Omental fat pad (tissue), 4 donors: Measurements from ENCODE around the gene PAK4. TPM values are rescaled to one million over a fixed set of nuclear protein-coding genes. Genes with fewer than 3 reads are reported as not detected.
"Not testable (repeated sequence)": the region's sequence is repeated elsewhere in the genome, so short reads cannot be mapped to it uniquely, and the experiment has no call there.

Source experiments
- ATAC-seq: fragments of 150-250 bp; one replicate; pipeline ENCODE4 v1.9.1; 2016; ENCODE audit warnings: mild to moderate bottlenecking, moderate library complexity; ENCODE audit not compliant: low FRiP score
- DNase-seq: peaks from one replicate; pipeline ENCODE4 v3.0.0-alpha.2; 2019; ENCODE audit warnings: low spot score
- total RNA-seq, 4 donors: library from RNA; depleted of rRNA; stranded (reverse); fragments of >200 nt; gene quantifications; one replicate each; pipeline ENCODE4 v1.1.0, GENCODE V29; 2016
- TF ChIP-seq, protein P1 (sequence below), 3 donors: fragments of 450-650 bp; IDR thresholded peaks; one replicate each; pipeline ENCODE4 v1.5.1; 2016 to 2017; ENCODE audit warnings: antibody characterized with exemption in 3 of 3, mild to moderate bottlenecking in 3 of 3, moderate library complexity in 2 of 3

PAK4 gene
- total RNA-seq, 4 donors from 2014 or later = 4.6 to 9.8 (median 6.3) TPM

DNA sequence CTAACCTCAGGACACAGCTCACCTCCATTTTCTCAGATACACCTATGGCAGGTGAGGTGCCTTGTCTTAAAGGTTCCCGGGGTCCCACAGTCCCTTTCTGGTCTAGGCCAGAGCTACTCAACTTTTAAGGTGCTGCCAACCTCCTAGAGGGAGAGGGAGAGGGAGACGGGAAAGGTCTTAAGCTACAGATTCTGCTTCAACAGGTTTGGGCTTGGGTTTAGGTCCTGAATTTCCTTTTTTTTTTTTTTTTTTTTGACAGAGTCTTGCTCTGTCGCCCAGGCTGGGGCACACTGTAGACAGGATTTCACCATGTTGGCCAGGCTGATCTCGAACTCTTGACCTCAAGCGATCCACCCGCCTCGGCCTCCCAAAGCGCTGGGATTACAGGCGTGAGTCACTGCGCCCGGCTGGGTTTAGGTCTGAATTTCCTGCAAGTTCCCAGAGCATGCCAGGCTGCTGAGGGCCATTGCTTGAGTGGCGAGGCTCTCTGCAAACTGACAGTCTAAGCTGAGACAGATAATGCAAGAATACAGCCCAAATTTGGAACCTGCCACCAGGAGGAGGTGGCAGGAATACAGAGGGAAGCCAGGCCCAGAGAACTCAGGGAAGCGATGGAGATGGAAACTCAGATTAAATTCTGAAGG lies 86.3 kb downstream of the PAK4 start:
- TF ChIP-seq, protein P1, sequence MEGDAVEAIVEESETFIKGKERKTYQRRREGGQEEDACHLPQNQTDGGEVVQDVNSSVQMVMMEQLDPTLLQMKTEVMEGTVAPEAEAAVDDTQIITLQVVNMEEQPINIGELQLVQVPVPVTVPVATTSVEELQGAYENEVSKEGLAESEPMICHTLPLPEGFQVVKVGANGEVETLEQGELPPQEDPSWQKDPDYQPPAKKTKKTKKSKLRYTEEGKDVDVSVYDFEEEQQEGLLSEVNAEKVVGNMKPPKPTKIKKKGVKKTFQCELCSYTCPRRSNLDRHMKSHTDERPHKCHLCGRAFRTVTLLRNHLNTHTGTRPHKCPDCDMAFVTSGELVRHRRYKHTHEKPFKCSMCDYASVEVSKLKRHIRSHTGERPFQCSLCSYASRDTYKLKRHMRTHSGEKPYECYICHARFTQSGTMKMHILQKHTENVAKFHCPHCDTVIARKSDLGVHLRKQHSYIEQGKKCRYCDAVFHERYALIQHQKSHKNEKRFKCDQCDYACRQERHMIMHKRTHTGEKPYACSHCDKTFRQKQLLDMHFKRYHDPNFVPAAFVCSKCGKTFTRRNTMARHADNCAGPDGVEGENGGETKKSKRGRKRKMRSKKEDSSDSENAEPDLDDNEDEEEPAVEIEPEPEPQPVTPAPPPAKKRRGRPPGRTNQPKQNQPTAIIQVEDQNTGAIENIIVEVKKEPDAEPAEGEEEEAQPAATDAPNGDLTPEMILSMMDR (IDR thresholded peaks at IDR 0.05) = no peak
- DNase-seq (no peak), ATAC-seq (no peak)

GRCh38 chr19:39212375-39212742 lies 86.8 kb downstream of the PAK4 start:
- DNase-seq (no peak), ATAC-seq (no peak)
- TF ChIP-seq, protein P1 (IDR thresholded peaks at IDR 0.05) = no peak

DNA sequence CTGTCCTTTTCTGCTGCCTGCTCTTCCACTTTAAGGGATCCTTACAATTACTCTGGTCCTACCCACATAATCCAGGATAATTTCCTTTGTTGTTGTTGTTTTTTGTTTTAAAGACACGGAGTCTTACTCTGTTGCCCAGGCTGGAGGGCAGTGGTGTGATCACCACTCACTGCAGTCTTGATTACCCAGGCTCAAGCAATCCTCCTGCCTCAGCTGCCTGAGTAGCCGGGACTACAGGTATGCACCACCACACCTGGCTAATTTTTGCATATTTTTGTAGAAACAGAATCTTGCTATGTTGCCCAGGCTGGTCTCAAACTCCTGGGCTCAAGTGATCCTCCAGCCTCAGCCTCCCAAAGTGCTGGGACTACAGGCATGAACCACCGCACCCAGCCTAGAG lies 89.7 kb downstream of the PAK4 start:
- not testable (repeated sequence) for DNase-seq, ATAC-seq

GRCh38 chr19:39217094-39217493 lies 91.5 kb downstream of the PAK4 start:
- TF ChIP-seq, protein P1 (IDR thresholded peaks at IDR 0.05) = no peak
- ATAC-seq (no peak), DNase-seq (no peak)

DNA sequence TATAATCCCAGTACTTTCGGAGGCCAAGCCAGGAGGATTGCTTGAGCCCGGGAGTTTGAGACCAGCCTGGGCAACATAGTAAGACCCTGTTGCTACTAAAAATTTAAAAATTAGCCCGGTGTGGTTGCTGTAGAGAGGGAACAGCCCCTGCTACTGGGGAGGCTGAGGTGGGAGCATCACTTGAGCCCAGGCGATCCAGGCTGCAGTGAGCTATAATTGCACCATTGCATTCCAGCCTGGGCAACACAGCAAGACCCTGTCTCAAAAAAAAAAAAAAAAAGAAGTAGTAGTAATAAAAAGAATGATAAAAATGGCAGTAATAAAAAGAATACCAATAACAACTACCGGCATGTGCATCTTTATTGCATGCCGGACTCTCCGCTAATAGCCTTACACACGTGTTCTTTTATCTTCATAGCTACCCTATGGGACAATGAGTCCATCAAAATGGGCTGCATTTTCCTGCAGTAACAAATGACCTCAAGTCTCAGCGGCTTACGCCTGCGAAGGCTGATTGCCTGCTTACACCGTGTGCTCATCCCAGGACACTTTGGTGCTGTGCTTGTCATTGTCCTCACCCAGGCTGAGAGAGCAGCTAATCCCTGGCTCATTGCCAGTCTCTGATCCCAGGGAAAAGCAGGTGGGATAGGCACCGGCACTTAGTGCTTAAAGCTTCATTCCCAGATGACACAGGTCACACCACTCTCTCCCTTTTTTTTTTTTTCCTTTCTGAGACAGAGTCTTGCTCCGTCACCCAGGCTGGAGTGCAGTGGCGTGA lies 92.8 kb downstream of the PAK4 start:
- DNase-seq (no peak), ATAC-seq (no peak)
- TF ChIP-seq, protein P1 (IDR thresholded peaks at IDR 0.05) = no peak

GRCh38 chr19:39219108-39219507 lies 93.5 kb downstream of the PAK4 start:
- DNase-seq, ATAC-seq: not testable (repeated sequence)

- TF ChIP-seq, protein P1 (IDR thresholded peaks at IDR 0.05) = no peak
- no peak for ATAC-seq
- no peak for DNase-seq
These were observed 98.2 kb downstream of the PAK4 start for GRCh38 chr19:39223703-39224279.

- TF ChIP-seq, protein P1 (IDR thresholded peaks at IDR 0.05) = no peak
- DNase-seq (no peak), ATAC-seq (no peak)
These were observed 99.3 kb downstream of the PAK4 start for GRCh38 chr19:39224910-39225309.
